Measurements from ENCODE around the gene MTTP.
"Not testable (repeated sequence)": the region's sequence is repeated elsewhere in the genome, so short reads cannot be mapped to it uniquely, and the experiment has no call there.

The MTTP gene

DNA sequence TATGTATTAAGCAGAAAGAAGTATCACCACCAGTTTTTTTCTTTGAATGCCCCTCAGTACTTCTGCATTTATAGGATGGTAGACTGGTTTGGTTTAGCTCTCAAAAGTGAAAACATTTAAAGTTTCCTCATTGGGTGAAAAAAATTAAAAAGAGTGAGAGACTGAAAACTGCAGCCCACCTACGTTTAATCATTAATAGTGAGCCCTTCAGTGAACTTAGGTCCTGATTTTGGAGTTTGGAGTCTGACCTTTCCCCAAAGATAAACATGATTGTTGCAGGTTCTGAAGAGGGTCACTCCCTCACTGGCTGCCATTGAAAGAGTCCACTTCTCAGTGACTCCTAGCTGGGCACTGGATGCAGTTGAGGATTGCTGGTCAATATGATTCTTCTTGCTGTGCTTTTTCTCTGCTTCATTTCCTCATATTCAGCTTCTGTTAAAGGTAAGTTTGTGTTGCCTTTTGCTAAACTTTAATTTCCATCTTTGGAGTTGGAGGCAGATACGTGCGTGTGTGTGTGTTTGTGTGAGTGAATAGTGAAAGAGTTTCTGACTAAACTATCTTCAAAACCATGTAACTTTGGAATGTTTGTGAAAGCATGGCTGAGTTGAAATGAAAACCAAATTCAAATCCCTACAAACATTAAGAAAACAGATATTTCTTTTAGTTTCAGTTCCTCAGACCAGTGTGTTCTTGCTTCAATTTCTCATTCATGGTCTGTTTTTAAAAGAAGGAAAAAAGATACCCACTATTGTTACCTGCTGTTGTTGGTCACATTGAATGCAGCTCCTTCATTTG is at the start of gene MTTP:
MTTP (plus strand) TSS at position 295 of the 795 bp plus-strand sequence; CDS start at position 381, 86 bp downstream.
- no peak for DNase-seq

DNA sequence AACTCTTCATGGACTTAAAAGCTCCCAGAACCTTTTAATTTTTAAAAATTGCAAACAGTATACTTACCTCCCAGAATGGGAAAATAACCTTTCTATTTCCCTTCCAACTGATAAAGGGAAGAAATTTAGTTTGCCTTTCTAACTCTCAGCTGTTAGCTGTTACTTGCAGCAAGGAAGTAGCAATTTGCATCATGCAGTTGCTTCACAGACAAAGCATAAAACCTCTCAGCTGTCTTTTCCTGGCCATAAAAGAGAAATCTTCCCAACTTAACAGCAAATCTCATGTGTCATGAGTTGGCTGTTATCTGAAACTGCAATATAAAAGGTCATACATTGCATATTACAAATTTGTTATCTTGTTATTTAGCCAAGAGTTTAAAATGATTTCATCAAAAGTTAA is 45.4 kb upstream of the MTTP start:
- DNase-seq, result no peak

DNA sequence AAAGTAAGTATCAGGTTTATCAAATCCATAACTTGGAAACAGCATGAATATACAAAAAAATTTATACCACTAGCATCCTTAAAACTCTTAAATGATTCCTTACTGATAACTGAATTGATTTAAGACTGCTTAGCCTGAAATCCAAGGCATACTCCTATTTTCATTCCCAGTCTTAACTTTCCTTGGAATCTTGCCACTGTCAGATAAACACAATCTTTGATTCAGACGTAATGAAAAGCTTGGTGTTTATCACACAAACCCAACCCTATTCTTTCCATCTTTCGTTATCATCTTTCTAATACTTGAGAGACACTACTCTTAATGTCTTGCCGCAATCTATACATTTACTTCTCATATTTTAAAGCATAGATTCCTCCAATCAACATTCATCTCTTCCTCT is 44.7 kb upstream of the MTTP start:
- DNase-seq, result no peak

DNA sequence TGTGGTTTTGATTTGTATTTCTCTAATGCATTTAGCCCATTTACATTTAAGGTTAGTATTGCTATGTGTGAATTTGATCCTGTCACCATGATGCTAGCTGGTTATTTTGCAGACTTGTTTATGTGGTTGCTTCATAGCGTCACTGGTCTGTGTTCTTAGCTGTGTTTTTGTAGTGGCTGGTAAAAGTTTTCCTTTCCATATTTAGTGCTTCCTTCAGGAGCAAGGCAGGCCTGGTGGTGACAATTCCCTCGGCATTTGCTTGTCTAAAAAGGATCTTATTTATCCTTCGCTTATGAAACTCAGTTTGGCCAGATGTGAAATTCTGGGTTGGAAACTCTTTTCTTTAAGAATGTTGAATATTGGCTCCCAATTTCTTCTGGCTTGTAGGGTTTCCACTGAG is 39.9 kb upstream of the MTTP start:
- not testable (repeated sequence) for DNase-seq

DNA sequence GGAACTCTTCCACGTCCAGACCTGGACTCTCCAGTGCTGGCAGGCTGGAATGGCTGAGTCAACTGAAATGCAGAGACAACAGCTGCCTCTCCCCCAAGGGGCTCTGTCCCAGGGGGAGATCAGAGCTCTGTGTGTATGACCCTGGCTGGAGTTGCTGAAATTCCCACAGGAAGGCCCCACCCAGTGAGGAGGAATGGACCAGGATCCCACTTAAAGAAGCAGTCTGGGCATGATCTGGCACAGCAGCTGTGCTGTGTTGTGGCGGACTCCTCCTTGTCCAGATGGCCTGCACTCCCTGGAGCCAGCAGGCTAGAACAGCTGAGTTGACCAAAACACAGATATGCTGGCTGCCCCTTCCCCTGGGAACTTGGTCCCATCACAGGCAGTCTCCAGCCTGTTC is 38.4 kb upstream of the MTTP start:
- DNase-seq, result peak; percentile 89

DNA sequence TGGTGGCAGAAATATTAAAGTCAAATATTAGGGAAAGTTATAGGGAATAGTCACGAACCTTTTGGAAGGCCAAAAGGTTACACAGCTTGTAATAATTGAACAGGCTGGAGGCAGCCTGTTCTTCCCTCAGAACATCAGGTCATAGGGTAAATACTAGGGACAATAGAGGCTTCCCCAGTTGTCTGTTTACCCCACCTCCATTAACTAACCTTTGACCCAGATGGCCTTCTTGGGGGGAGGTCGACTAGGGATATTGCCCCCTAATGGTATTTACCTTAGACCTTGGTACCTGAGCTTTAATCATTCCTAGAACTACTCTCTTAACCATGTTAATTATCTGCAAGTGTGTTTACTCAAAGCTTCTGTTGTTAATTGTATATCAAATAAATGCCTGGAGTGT is 37.8 kb upstream of the MTTP start:
- DNase-seq, result peak; percentile 87

DNA sequence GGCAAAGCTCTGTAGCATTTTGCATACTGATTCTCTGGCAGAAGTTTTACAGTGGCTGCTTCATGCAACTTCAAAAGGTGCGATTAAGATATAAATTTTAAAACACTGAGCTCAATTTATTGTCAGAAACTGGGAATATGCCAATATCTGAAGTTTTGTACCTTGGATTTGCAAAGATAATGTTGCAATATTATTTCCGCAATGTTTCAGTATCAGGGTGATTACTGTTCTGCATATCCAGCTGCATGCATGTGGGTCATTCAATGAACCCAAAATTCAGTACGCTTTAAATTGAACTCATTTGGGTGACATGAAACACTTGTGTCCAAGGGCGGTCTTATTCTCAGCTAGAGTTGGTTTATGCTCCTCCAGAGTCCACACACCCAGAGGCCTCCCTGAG is 37.0 kb upstream of the MTTP start:
- peak; percentile 1 for DNase-seq

DNA sequence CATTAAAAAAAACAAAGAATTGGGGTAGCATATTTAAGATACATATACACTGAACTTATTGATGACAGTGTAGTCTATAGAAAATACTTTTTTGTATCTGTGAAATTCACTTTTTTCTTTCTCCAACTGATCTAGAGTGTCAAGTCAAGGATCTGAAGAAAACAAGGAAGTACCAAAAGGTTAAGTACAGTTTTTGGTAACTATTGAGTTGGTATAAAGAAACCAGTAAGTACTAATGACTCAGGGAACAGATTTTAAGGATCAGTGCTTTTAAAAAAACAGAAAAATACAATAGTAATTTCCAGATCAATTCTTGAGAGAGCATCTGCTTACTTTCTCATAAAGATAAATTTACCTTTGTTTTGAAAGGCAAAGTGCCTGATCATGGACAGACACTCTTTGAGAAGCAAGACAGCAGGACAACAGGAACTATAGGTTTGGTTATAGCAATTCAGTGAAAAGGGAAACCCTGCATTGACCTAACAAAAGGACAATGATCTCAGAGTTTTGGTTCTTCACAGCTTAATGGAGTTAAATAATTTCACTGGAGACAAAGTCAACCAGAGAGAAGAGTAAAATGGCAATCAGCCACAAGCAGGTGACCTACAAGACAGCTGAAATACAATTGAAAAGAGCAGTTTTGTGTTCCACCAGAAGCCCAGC is 34.2 kb upstream of the MTTP start:
- DNase-seq, result peak; percentile 30

DNA sequence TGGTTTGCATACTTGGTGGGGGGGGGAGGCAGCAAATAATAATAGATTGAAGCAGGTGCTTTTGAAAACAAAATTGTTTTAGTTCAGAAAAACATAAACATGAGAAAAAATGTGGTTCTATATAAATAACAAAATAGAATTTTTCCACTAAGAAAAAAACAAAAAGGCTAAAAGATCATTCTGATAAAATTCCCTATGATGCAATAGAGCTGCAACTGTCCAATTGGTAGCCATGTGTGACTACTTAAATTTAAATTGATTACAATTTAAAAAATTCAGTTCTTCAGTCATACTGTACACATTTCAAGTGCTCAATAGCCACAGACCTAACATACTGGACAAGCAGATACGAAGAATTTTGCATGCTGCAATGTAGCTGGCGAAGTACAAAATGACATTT is 21.8 kb upstream of the MTTP start:
- DNase-seq, result no peak

DNA sequence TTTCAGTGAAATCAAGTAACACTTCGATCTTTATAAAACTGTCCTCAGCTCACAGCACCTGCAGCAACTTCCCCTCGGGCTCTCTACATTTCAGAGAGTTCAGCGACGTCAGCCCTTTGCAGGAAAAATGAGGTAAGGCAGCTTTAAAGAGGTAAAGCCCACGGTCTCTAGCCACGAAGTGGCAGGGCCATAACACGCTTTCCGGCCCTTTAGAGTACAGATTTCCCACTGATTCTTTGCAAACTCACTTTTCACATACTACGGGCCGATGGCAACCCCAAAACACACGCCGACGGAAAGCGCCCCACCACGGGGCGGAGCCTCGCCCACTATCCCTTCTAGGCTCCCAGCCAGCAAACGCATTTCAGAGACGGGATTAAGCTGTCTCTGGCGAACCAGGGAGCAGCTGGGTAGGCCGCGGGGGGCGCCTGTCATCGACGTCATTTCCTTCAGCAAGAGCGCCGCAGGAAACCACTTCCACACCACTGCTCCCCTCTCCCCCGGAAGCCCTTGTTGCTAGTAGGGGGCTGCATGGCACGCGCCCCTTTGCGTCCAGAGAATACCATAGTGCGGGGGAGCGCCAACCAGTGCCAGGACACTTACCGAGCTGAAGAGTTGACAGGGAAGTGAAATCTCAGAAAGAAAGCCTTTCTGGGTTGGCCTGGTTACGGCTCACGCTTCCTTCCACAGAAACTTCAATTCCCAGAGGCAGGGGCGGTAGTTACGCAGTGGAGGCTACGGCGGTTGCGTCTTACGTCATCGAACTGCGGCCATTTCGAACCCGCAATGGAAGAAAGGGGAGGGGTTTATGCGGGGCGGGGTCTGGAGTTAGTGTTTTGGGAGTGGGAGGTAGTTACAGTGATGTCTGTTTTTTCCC is 11.1 kb upstream of the MTTP start, which contains the start of gene TRMT10A:
TRMT10A (minus strand) TSS at position 730 of the 877 bp plus-strand sequence. CDS start 4,701 bp downstream, outside the sequence.
- DNase-seq, result peak; percentile 96

DNA sequence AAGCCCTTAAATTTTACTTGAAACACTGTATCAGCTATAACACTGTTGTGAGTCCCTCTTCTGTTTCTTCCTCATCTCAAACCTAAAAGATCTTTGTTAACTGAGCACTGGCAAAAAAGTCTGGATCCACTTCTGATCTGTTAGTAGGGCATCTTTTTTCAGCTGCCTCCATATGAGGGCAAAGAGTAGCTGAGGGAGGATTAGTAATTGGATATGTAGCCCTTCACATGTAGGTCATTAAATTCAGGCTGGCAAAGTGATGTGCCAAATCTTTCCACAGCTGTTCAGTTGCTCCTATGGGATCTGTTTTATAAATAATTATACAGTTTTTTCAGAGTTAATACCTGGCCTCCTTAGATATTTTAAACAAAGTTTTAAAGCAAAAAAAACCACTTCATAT is 9.7 kb upstream of the MTTP start:
- DNase-seq, result peak; percentile 26

DNA sequence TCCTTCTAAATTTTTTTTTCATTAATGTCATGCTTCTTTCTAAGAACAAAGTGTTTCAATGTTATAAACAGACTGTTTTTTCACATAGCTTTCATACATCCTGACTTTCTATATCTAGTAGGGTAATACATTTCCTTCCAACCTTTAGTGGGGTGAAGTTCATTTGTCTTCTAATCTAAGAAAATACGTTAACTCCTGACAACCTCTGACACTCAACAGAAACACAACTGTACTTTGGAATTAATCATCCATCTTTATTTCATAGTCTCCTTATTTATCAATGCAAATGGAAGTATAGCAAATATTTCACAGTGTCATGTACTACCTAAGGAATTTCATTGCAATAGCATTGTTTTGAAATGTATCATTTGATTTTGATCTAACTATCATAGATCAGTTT is 2.7 kb upstream of the MTTP start:
- no peak for DNase-seq

DNA sequence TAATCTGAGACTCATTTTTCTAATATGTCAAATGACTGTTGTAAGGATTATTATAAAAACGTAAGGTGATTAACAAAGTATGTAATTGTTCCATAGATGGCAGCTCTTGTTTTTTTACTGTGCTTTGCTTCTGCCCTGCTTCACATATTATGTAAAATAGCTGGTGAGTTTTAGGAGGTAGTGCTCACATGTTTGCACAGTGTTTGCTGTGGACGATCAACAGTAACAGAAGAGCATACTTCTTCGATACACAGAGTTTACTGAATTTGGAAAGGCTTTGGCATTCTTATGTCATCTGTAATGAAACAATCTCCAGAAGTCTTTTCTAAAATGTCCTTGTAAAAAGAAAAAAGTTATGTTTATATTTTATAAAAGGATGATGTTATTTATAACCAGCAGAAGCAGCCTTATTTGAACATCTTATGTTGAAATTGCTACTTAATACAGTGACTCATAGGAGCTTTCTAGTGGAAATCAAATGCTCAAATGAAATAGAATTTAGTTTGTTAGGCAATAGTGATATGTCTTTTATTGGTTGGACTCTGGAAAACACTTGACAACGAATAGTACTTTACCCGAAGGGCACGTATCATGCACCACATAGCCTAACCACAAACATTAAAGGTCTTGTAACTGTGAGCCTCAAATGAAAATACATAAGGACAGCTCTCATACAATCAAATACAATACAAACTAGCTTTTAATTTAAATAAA is 1.9 kb upstream of the MTTP start:
- DNase-seq, result no peak

DNA sequence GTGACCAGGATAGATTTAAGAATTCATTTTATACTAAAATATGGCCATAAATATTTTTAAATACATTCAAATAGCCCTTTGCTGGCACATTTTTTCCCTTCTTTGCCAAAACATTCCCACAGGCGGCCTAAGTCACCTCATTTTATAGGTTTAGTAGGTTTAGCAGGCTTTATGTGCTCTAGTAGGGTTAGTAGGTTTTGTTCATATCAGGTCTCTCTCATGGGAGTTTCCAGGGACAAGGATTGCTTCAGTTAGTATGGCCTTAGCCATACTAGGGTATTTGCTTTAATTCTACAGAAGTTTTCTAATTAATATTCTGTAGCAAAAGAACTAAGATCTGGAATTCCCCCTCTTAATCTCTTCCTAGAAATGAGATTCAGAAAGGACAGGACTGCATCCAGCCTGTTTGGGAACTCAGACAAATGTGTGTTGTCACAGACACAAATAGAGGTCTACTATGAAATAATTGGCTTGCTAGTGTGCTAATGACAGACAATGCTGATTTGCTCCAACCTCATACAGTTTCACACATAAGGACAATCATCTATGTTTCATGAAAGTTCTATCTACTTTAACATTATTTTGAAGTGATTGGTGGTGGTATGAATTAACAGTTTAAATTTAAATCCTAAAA is 772 bp upstream of the MTTP start:
- no peak for DNase-seq

DNA sequence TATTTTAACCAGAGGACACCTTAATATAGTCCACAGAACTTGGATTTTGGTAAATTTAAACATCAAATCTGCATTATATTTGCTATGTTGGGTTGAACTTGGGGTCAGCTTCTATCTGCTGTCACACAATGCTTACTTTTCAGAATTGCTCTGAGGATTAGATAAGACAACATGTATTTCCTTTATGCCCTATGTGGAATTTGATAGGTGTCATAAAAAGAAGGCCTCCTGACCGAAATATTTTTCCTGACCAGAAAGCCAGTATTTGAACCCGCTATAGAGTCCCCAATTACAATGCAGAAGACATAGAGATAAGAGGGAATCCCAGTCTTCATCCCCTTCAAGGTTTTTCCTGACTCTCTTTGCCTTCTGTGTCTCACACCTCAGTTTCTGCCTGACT is 4.1 kb downstream of the MTTP start:
- DNase-seq, result no peak

DNA sequence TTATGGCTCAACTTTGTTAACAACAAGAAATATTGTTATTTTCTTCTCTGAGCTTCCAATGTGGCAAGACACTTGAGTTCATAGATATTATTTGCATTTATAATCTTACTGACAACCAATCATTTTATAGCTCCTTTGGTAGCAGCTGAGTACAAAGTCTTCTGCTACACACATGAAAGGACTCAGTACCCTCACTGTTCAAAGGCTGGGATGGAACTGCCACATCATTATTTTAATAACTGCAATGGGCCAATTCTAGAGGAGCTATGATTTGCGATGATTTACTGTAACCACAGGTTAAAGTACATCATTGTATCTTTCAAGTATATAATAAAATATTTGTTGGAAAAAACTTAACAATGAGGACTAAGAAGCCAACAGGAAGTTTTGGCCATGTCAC is 10.9 kb downstream of the MTTP start:
- DNase-seq, result no peak

DNA sequence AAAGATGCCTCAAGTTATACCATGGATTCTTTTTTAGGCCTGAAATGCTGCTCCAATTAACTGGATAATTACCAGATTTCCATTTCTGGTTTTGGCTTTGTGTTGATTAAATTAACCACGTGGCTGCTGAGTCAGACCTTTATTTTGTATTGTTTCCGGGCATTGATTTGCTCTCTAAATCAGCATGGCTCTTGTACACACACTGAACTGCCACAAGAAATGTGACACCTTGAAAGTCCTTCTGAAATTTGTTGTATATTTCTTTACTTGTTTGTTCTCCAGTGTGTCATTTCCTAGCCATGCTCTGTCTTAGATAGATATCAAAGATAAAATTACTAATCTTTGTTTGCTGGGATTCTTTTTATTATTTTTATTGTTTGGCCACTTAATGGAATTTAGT is 11.7 kb downstream of the MTTP start:
- peak; percentile 66 for DNase-seq

DNA sequence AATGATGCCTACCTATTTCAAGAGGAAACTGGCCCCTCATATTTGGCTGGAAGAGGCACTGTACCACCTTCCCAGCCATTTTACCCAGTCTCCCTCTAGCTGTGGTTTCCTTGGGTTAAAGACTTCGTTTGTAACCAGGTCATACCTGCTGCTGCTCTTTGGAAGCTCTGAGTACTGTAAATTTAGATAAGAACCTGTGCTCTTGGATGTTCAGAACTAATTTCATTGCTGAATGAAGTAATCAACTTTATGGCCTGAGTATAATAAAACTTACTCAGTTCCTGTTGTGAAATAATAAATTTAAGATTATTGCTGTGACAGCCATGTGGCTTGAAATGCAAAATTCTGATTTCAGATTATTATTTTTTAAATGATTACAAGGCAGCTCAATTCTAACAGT is 12.2 kb downstream of the MTTP start:
- peak; percentile 18 for DNase-seq

DNA sequence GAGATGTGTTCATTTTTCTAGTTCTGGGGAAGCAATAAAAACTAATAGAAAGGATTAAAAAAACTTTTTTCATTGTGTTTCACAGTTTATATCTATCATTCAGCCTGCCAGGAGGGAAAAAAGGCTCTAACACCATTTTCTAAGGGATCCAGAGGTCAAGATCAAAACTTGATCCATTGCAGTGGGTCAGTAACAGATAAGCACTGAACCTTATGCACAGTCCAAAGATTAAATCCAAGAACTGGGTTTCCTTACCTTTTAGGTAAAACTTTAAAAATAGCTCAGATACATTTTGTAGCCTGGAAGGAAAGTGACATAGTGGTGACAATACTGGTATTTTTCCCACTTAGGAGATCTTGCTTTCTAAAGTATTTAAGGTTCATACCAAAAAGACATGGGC is 12.7 kb downstream of the MTTP start:
- DNase-seq, result no peak

DNA sequence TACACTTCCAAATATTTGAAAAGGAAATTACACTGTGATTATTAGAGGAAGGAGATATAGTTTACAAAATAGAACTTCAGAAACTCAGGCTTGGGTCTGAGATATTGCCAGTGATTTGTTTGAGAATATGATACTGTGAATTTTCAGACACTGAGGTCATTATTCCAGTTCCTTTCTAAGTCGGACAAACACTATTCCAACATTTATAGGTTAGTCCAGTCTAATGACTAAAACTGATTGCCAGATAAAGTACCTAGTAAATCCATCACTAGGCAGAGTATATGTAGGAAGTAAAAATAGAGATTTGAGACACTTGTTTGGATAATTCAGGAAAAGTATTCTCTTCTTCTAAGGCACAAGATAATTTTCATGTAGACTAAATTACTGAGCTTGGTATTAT is 13.2 kb downstream of the MTTP start:
- DNase-seq, result no peak

DNA sequence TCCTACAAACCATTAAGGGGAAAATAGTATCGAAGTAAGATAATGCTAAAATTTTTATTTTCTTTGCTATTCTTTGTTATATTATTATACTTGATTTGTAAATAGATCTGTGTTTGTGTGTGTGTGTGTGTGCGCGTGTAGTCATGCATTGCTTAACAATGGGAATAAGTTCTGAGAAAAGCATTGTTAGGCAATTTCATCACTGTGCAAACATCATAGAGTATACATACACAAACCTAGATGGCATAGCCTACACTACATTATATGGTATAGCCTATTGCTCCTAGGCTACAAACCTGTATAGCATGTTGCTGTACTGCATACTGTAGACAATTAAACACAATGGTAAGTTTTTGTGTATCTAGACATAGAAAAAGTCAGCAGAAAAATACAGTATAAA is 17.1 kb downstream of the MTTP start:
- peak; percentile 3 for DNase-seq
